ENCODE measurements around the gene PICALM.

The PICALM gene

DNA sequence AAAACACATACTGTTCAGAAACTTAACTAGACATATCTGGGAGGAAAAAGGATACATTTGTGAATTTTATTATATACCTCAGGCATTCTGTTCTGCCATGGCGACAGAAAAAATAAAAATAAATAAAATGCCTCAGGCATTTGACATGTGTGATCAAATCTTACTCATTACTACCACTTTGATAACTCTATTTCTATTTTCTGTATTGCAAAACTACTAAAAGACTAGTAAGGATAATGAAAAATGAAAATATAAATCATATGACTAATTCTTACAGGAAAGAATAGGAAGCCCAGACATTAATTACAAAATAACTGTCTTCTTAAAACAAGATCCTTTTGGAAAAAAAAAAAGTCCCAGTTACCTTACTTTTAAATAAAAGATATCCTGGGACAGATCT is 5.3 kb downstream of the PICALM start:
- no peak for TF ChIP-seq CTCF (IDR thresholded peaks at IDR 0.05; ENCODE audit: unreplicated experiment in 3 of 3)
- Mint-ChIP-seq H3K27ac (peak overlapping the region; percentile 42 to 69 (median 50)), H3K4me3 (peak overlapping the region in 1 of 3 experiments; percentile 44)

DNA sequence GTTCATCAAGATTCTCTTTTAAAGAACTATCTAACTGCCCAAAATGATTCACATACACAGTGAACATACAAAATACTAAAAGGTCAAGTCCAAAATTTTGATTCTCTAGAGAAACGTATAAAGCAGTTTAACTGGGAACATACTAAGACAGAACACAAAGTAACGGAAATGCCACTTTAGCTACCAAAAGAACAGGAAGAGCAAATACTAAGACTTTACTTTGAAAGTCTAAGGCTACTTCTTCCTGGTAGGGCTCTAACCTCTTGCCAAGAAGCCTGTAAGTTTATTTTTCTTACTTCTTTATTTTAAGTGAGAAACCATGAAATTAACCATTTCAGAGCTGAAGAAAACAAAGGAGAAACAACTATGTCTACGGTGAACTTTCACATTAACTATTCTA is 6.2 kb downstream of the PICALM start:
- H3K27ac Mint-ChIP-seq: peak overlapping the region in 1 of 3 experiments; percentile 33
- H3K4me3 Mint-ChIP-seq: peak overlapping the region in 1 of 3 experiments; percentile 24
- H3K4me1 Mint-ChIP-seq: peaks cover 63% of the 10 kb centered on the region
- H3K9me3 Mint-ChIP-seq: no peaks in the 10 kb centered on the region
- H3K36me3 Mint-ChIP-seq (ENCODE audit: low read depth): peaks cover 4% of the 10 kb centered on the region
- H3K27me3 Mint-ChIP-seq (ENCODE audit: low read depth): no peaks in the 10 kb centered on the region
- no peak for TF ChIP-seq CTCF (IDR thresholded peaks at IDR 0.05; ENCODE audit: unreplicated experiment in 3 of 3)

More for the DNA sequence above, 5.3 kb downstream of the PICALM start:
- Mint-ChIP-seq H3K36me3 (ENCODE audit: low read depth) (peaks cover 4% of the 10 kb centered on the region), H3K4me1 (peaks cover 59% of the 10 kb centered on the region), H3K27me3 (ENCODE audit: low read depth) (no peaks in the 10 kb centered on the region), H3K9me3 (no peaks in the 10 kb centered on the region)

- no peak for TF ChIP-seq CTCF (IDR thresholded peaks at IDR 0.05; ENCODE audit: unreplicated experiment in 3 of 3)
These were observed 7.2 kb downstream of the PICALM start for GRCh38 chr11:86061483-86062205.

GRCh38 chr11:86060544-86060943 is 8.3 kb downstream of the PICALM start:
- no peak for TF ChIP-seq CTCF (IDR thresholded peaks at IDR 0.05; ENCODE audit: unreplicated experiment in 3 of 3)
- H3K4me3 Mint-ChIP-seq: no peak overlapping the region

More at GRCh38 chr11:86061483-86062205, 7.2 kb downstream of the PICALM start:
- Mint-ChIP-seq H3K4me1 (peaks cover 65% of the 10 kb centered on the region), H3K36me3 (ENCODE audit: low read depth) (peaks cover 11% of the 10 kb centered on the region), H3K4me3 (peak overlapping the region in 1 of 3 experiments; percentile 5), H3K27ac (peak overlapping the region in 1 of 3 experiments; percentile 4), H3K27me3 (ENCODE audit: low read depth) (no peaks in the 10 kb centered on the region), H3K9me3 (no peaks in the 10 kb centered on the region)

DNA sequence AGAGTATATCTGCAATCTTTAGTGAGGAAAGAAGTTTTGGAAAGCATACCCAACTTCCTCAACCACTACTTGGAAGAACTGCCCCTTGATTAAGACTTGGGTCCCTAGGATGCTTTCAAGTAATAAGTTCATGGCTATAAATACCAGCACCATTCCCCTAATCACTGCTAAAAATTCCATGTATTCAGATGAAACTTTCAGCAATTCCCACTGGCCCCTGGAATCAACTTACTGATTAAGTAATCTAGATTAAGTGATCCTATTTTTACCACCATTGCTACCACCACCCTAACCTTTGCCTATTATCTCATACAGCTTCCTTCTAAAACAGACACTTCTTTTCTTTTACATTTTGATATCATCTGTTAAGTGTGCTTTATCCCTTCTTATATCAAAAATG is 10.5 kb downstream of the PICALM start:
- Mint-ChIP-seq H3K27me3 (ENCODE audit: low read depth) (no peaks in the 10 kb centered on the region), H3K4me1 (peaks cover 51% of the 10 kb centered on the region), H3K9me3 (no peaks in the 10 kb centered on the region), H3K27ac (no peak overlapping the region), H3K4me3 (no peak overlapping the region), H3K36me3 (ENCODE audit: low read depth) (peaks cover 14% of the 10 kb centered on the region)
- TF ChIP-seq CTCF (IDR thresholded peaks at IDR 0.05; ENCODE audit: unreplicated experiment in 3 of 3): no peak

More at GRCh38 chr11:86060544-86060943, 8.3 kb downstream of the PICALM start:
- Mint-ChIP-seq H3K9me3 (no peaks in the 10 kb centered on the region), H3K4me1 (peaks cover 55% of the 10 kb centered on the region), H3K27me3 (ENCODE audit: low read depth) (no peaks in the 10 kb centered on the region), H3K27ac (no peak overlapping the region), H3K36me3 (ENCODE audit: low read depth) (peaks cover 12% of the 10 kb centered on the region)

DNA sequence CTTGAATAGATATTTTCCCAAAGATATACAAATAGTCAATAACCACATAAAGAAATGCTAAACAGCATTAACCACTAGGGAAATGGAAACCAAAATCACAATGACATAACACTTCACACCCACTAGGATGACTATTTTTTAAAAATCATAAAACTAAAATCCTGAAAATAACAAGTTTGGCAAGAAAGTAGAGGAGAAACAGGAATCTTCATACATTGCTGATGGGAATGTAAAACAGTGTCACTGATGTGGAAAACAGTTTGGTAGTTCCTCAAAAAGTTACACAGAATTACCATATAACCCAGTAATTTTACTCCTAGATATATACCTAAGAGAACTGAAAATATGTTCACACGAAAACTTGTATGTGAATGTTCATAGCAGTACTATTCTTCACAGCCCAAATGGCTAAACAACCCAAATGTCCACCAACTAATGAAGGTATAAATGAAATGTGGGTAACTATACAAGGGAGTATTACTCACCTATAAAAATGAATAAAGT is 12.5 kb downstream of the PICALM start:
- Mint-ChIP-seq H3K36me3 (ENCODE audit: low read depth) (peaks cover 14% of the 10 kb centered on the region), H3K27ac (no peak overlapping the region), H3K4me1 (peaks cover 49% of the 10 kb centered on the region), H3K4me3 (no peak overlapping the region), H3K27me3 (ENCODE audit: low read depth) (no peaks in the 10 kb centered on the region), H3K9me3 (no peaks in the 10 kb centered on the region)
- TF ChIP-seq CTCF (IDR thresholded peaks at IDR 0.05; ENCODE audit: unreplicated experiment in 3 of 3): no peak
